DMS53 (cell line): ENCODE measurements around the gene ATCAY.
"Not testable (repeated sequence)": the region's sequence is repeated elsewhere in the genome, so short reads cannot be mapped to it uniquely, and the experiment has no call there.

Experiments
- DNase-seq: peaks from one replicate; lab custom pipeline; 2025; lab: John Stamatoyannopoulos, UW

ATCAY gene

DNA sequence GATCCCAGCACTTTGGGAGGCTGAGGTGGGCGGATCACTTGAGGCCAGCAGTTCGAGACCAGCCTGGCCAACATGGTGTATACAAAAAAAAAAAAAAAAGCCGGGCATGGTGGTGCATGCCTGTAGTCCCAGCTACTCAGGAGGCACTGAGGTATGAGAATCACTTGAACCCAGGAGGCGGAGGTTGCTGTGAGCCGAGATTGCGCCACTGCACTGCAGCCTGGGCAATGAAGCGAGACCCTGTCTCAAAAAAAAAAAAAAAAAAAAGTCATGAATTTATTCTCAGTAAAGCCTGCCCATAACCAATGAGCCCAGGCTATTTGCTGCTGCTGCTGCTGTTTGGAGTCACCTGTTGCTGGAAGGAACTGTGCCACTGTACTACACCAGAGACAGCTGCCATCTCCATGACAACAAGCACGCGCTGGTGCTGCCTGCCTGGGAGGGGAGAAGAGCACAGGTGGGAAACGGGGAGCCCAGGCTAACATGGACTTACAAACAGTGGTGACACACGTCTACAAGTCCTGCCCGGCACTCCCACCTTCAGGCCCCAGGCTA lies 23.0 kb upstream of the ATCAY start:
- peak; percentile 89 for DNase-seq

DNA sequence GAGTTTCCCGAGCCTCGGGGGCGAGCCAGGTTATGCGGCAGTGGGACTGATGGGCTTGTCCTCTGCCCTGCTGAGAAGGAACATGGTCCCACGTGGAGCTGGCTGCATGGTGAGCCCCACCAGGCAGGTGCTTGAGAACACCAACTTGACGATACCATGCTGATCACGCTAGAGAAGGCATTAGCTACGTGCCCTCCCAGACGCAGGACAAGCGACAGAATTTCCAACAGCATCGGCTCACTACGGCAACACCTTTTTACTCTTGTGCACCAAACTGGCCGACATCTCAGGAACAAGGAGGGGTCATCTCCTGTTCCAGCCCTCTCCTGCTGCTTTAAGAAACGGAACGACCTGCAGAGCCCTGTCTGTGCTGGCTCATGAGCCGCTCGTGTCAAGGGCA lies 20.0 kb upstream of the ATCAY start:
- no peak for DNase-seq

DNA sequence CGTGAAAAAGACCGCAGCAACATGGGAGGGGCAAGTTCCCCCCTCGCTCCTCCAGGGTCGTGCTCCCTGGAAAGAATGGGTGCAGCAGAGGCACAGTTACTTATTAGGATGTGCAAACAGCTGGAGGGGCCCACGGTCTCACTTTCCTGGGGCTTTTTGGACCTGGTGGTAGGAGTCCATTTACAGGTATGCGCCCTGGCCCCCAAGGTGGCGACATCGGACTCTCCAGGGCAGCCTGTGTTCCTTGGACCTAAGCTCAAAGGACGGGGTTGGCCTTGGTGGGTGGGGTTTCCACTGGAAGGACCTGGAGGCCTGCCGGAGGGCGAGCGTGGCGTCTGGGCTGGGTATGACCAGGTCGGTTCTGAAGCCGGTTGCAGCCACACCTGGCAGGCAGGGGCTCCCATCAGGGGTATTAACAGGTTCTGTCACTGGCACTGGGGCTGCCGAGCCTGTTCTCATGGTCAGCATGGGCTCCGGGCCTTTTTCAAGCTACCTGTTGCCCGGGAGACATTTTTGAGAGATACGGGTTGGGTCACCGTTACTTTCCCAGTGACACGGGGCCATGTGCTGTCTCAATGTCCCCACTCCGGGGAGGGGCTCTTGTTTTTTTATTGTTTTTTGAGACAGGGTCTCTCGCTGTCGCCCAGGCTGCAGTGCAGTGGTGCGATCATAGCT lies 17.5 kb upstream of the ATCAY start:
- DNase-seq, result no peak

DNA sequence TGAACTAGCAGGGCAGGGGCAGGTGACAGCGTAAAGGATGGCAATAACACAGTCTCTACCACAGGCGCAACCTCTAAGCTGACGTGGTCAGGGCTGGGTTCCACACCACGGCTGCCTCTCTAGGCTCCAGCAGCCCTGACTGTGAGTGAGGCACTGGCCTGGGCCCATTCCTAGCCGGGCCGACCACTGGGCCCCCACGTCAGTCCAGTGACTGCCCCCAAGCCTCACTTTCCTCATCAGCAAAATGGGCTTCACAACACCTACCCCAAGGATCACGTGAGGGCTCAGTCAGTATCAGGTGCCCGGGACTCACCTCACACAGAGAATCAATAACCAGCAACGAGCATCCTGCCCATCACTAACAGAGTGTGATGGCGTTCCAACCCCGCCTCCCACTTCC lies 16.8 kb upstream of the ATCAY start:
- no peak for DNase-seq

DNA sequence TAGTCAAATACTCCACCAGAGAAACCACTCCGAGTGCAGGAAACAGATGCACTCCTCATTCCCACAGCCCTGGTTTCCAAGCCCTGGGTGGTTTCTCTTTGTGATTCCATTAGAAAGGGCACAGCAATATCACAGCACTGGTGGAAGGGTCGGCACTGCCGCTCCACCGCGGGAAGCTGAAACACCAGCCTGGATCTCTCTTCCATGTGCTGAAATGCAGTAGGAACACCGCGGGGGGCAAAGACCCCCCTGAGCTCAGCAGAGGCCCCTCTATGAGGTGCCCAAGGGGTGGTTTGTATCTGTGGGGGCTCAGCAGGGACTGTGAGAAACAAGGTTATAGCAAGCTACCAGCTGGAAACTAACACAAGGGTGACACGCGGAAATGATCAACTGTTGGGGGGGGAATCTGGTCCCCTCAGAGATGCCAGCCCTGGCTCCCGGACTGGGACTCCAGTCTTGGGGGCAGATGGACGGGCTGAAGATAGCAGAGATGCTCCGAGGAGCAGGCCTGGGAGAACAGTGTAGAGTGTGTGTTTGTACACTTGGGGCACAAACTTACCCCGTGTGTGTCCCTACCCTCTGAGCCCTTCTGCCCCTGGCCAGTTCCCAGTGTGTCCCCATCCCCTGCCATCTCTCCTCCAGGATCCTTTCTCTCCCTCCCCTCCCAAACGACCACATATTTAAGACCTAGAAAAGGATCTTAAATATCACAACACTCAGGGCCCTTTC lies 13.4 kb upstream of the ATCAY start:
- no peak for DNase-seq

DNA sequence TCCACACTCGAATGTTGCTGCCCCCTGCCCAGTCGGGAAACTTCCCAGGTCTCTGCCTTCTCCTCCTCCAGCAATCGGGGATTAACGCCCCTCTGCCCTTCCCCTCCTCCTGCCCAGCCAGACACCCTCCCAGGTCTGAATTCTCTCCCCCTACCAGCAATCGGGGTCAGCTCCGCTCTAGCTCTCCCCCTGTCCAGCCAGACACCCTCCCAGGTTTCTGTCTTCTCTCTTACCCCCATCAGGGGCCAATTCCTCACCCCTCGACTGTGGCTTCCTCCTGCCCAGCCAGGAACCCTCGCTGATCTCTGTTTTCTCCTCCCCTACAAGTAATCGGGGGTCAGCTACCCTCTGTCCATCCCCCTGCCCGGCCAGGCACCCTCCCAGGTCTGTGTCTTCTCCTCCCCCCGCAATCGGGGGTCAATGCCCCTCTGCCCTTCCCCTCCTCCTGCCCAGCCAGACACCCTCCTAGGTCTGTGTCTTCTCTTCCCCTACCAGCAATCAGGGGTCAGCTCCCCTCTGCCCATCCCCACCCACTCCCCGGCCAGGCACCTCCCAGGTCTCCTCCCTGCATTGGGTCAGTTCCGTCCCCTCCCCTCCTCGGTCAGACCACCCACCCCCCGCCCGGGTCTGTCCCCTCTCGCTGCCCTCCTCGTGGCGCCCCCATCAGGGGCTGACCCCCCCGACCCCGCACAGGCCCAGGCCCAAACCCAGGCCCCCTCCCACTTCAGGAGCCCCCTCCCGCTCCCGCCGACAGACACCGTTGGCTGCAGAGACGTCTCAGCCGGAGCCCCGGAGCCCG lies 12.3 kb upstream of the ATCAY start:
- DNase-seq, result no peak

DNA sequence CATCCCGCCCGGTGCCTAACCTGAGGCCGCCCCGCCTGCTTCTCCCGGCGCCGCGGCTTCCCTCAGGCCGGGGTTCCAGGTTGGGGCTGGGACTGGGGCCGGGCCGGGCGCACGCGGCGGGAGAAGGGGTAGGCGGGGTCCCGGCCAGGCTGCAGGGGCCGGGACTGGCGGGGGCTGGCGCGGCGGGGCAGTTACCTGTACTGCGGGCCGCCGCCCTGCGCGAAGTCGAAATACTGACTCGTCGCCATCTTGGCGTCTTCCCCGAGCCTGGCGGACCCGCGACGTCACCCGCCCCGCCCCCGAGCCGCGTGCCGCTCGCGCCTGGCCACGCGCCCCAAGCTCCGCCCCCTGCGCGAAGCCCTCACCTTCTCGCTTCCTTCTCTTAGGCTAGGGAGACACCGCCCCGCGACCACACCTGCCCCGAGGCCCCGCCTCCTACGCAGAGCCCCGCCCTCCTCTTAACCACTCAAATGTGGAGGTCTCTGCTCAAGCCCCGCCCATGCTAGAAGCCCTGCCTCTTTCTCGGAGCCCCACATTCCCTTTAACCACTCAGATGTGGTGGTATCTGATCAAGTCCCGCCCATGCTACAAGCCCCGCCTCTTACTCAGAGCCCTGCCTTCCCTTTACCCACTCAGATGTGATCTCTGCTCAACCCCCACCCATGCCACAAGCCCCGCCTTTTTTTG lies 11.6 kb upstream of the ATCAY start, which contains the start of gene ZFR2:
Gene ZFR2, minus strand, starts transcription at position 269 of the 687 bp plus-strand sequence. Its CDS starts 21 bp downstream, at position 248.
- no peak for DNase-seq

DNA sequence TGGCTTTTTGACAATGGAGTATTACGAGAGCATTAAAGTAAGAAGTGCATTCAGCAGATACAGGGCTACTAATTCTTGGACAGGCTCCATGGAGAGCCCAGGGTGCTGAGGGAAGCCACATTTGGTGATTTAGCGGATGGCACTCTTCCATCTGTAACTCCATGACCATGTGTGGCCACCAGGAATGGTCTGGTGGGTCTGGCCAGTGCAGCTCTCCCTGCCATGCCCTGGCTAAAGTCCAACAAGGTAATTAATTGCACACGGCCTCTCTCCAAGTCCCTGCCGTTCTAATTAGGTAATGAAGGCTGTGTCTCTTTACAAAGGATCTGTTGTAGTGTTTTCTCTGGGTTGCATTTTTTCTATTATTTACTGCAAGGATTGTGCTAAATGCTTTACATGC lies 7.3 kb upstream of the ATCAY start:
- DNase-seq, result no peak

DNA sequence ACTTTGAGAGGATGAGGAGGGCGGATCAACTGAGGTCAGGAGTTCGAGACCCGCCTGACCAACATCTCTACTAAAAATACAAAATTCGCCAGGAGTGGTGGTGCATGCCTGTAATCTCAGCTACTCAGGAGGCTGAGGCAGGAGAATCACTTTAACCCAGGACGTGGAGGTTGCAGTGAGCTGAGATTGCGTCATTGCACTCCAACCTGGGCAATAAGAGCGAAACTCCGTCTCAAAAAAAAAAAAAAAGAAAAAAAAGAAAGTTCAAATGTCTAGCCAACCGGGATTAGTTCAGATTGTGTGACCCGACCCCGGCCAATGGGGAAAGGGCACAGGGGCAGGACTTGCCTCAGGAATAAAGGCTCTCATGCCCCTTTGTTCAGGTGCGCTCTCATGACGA lies 5.8 kb upstream of the ATCAY start:
- DNase-seq, result not testable (repeated sequence)

DNA sequence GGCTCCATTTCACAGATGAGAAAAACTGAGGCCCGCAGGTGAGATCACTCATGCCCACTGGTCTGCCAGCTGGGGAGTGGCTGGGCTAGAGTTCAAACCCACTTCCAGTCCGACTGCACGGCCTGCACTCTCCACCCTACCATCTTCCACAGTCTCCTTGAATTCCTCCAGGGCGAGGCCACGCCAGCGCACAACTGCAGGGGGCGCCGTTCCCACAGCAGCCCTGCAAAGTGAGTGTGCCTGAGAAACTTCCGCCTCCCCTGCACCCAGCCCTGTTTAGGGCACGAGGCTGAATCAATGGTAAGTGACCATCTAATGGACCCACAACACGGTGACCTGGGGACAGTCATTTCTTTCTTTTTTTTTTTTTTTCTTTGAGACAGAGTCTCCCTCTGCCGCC lies 829 bp upstream of the ATCAY start:
- no peak for DNase-seq

DNA sequence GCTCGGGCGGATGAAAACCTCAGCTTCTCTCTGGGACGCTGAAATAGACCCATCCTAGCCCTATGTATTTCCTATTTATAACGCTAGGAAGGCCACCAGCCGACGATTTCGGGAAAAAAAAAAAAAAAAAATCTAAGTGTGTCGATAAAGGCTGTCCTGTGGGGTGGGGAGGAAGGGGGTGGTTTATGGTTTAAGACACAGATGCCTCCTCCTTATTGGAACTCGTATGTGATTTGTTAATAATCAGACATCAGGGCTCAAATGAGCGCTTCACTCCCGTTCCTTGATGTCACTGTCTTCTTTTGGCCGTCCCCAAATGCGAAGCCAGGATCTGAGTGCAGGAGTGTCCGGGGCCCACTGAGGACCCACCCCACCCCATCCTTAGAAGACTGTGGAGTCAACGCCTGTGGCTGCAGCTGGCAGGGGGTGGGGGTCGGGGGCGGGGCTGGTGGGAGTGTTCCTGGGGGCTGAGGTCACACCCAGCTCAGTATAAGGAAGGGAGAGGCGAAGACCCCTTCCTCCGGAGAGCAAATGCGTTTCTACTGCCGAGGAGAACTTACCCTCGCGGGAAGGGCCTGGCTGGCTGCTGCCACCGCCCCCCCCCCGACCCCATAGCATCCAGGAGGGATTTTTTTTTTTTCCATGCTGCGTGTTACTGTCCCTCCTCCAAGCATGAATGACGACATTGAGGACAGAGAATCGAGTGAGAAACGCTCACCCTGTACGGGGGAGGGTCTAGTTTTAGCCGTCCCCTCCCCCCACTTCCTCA lies 971 bp downstream of the ATCAY start:
- DNase-seq, result no peak

DNA sequence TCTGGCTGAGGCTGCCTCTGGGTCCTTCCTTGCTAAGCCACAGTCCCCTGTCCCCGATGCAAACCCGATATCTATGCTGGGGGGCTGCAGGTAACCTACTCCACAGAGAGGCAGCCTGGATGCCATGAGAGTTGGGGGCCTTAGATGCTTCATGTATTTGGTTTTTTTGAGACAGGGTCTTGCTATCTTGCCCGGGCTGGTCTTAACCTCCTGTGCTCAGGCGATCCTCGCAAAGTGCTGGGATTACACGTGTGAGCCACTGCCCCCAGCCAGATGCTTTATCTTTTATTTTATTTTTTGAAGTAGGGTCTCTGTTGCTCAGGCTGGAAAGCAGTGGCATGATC lies 1.5 kb downstream of the ATCAY start:
- DNase-seq, result no peak

DNA sequence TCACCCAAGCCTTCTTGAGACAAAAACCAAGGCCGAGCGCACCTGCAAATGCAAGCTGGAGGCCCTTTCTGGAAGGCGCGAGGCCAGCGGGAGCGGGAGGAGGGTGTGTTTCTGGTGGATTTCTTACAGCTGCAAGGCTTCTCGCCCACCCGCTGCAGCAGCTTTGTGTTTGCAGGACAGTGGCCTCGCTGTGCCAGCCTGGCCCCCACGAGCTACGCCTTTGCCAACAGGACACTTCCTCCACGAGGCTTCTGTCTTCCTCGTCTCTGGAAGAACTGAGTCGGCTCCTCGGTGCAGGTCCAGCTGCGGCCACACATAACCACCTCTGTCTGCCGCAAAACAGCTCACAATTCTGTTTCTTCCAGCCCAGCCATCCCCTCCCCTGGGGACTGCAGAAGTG lies 10.1 kb downstream of the ATCAY start:
- DNase-seq, result no peak

DNA sequence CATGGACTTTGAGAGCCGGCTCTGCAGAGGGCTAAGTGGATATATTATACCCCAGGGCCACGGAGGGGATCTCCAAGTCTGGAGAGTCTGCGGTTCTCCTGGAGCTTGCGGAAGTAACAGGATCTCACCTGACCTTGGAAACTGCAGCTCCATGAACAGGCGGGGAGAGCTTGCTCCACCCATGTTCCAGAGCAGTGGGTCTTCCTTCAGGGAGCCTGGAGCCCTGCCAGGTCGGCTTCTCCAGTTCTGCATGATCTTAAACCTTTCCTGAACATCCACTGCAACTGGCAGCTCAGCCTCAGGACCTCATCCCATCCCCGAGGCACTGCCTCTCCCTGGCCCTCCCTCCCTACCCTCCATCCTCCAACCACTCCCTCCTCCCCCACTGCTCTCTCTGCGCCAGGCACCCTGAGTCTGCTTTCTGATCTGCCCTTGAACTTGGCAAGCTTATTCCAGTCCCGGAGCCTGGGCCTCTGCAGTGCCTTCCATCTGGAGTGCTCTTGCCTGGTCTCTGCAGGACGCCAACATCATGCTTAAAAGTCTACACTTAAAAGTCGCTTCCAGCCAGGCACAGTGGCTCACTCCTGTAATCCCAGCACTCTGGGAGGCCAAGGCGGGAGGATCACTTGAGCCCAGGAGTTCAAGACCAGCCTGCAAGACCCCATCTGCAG lies 13.2 kb downstream of the ATCAY start:
- DNase-seq, result peak; percentile 32

DNA sequence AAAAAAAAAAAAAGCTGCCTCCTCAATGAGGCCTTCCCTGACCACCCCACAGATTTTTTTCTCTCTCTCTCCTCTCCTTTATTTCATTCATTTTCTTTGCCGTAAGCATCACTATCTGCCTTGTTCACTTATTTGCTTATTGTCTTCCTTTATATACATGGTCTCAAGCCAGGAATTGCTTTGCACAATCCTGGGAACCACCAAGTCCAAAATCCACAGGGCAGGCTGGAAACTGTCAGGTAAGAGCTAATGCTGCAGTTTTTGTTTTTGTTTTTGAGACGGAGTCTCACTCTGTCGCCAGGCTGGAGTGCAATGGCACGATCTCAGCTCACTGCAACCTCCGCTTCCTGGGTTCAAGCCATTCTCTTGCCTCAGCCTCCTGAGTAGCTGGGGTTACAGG lies 14.5 kb downstream of the ATCAY start:
- DNase-seq, result not testable (repeated sequence)

DNA sequence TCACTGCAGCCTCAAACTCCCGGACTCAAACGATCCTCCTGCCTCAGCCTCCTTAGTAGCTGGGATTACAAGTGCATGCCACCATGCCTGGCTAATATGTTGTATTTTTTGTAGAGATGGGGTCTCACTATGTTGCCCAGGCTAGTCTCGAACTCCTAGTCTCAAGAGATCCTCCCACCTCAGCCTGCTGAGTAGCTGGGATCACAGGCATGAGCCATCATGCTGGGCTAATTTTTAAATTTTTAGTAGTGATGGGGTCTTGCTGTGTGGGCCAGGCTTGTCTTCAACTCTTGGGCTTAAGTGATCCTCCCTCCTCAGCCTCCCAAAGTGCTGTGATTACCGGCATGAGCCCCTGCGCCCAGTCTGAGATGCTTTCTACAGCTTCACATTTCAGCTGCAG lies 15.3 kb downstream of the ATCAY start:
- DNase-seq, result no peak

DNA sequence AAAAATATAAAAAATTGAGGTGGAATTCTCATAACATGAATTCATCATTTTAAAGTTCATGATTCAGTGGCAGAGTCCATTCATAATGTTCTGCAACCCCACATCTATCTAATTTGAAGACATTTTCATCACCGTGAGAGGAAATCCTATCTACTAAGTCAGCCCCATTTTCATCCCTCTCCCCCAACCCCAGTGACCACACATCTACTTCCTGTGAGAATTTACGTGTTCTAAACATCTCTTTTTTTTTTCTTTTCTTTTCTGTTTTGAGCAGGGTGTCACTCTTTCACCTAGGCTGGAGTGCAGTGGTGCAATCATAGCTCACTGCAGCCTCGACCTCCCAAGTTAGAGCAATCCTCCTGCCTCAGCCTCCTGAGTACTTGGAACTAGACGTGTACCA lies 17.5 kb downstream of the ATCAY start:
- DNase-seq, result no peak

DNA sequence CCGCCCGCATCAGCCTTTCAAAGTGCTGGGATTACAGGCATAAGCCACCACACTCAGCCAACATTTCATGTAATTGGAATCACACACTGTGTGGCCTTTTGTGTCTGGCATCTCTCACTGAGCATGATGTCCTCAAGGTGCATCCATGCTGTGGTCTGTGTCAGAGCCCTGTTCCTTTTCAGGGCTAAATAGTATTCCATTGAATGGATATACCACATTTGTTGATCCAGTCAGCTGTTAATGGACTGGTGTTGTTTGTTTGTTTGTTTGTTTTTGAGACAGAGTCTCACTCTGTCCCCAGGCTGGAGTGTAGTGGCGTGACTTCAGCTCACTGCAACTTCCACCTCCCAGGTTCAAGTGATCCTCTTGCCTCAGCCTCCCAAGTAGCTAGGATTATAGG lies 17.9 kb downstream of the ATCAY start:
- no peak for DNase-seq

DNA sequence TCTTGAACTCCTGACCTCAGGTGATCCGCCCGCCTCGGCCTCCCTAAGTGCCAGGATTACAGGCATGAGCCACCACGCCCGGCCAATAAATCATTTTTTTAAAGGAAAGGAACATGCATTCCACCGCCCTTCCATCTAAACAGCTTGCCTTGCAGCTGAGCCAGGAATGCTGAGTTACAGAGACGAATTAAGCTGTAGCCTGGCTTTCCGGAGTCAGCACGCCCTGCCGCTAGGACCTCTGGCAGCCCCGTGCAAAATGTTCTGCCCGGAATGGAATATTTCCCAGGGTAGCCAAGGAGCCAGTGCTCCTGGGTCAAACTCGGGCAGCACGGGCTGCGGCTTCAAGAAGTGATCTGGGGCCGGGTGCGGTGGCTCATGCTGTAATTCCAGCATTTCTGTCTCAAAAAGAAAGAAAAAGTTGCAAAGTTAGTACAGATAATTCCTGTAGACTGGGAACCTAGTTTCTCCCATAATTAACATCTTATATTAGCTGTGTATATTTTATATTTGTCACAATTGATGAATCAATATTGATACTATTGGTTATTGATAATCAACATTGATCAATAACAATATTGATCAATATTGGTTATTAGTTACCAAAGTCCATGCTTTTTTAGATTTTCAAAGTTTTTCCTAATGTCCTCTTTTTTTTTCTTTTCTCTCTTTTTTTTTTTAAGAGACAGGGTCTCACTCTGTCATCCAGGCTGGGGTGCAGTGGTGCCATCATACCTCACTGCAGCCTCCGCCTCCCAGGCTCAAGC lies 19.2 kb downstream of the ATCAY start:
- no peak for DNase-seq
